ENCODE measurements around the gene DSTN. TPM values are rescaled to one million over a fixed set of nuclear protein-coding genes. Genes with fewer than 3 reads are reported as not detected.

Gene DSTN
- 326 TPM for total RNA-seq

DNA sequence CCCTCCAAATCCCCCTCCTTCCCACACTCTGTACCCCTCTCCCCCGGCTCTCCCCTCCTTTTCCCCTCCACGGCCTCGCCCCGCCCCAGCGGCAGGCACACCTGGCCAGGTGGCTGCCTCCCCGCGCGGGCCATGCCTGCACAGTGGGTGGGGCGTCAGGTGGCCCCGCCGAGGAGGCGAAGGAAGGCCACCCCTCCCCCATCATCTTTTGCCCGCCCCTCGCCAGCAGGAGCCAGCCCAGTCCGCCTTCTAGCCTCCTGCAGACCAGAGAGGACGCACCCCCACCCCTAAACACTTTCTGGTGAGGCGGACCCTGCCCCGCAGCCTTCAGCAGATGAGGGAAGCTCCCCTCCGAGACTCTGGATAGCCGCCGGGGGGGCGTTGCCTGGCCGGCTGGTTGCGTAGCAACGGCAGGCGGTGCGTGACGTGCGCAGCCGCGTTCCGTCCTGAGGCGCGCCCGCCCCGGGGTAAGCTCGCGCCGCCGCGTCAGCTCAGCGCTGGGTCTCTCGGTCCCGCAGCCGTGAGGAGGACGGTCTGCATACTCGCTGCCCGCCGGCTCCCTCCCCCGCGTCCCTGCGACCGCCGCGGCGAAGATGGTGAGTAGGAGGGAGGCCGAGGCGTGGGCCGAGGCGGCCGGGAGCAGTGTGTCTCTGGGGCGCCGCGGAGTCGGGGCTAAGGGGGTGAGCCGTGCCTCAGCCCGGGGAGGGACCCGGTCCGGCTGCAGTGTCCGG is at the start of gene DSTN:
TSS of gene DSTN (plus strand) at position 460 of the 731 bp plus-strand sequence. CDS start at position 594, 134 bp downstream.
- Histone ChIP-seq H3K4me1 (peaks cover 51% of the 10 kb centered on the region), H3K4me3 (peak within 1 kb of the TSS; percentile 94 to 96), H3K27ac (peak within 1 kb of the TSS; percentile 99), H3K27me3 (no peaks in the 10 kb centered on the region), H3K36me3 (no peaks in the 10 kb centered on the region), H3K9me3 (no peaks in the 10 kb centered on the region)
- peak in 1 of 2 donors; percentile 96 for DNase-seq (ENCODE audit: extremely low spot score in 2 of 2)
- TF ChIP-seq POLR2A (IDR thresholded peaks at IDR 0.05) (peak in 1 of 2 donors; percentile 96), POLR2AphosphoS5 (IDR thresholded peaks at IDR 0.05; ENCODE audit: insufficient read depth in 1 of 2, low read depth in 1 of 2) (peak in 1 of 2 donors; percentile 98)
- TF ChIP-seq, protein P1, sequence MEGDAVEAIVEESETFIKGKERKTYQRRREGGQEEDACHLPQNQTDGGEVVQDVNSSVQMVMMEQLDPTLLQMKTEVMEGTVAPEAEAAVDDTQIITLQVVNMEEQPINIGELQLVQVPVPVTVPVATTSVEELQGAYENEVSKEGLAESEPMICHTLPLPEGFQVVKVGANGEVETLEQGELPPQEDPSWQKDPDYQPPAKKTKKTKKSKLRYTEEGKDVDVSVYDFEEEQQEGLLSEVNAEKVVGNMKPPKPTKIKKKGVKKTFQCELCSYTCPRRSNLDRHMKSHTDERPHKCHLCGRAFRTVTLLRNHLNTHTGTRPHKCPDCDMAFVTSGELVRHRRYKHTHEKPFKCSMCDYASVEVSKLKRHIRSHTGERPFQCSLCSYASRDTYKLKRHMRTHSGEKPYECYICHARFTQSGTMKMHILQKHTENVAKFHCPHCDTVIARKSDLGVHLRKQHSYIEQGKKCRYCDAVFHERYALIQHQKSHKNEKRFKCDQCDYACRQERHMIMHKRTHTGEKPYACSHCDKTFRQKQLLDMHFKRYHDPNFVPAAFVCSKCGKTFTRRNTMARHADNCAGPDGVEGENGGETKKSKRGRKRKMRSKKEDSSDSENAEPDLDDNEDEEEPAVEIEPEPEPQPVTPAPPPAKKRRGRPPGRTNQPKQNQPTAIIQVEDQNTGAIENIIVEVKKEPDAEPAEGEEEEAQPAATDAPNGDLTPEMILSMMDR (IDR thresholded peaks at IDR 0.05), result no peak
- intact Hi-C loops (cut with DNase I), result loop anchor here (2.0 kb wide), 1 partner anchor 15 kb away; no protein-coding TSS in a partner anchor

DNA sequence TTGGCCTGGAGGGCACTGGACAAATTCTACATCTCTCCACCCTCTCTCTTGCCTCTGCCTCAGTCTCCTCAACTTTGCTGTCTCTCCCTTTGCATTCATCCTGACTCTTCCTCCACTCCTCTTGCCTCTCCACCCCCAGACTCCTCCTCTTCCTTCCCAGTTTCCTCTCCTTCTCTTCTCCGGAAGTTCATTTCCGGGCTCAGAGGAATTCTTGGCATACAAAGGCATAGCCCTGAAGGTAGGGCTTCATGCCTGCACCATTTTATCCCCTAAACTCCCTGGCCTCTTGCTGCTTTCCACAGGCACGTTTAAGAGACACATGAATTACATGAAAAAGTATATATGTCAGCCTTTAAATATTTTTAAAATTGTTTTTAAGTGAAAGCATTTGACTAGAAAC is 49.3 kb upstream of the DSTN start:
- no peak overlapping the region for H3K4me3 ChIP-seq
- DNase-seq (ENCODE audit: extremely low spot score in 2 of 2), result no peak
- intact Hi-C loops (cut with DNase I), result no loop called here
- H3K27me3 ChIP-seq, result no peaks in the 10 kb centered on the region
- H3K36me3 ChIP-seq, result no peaks in the 10 kb centered on the region
- no peaks in the 10 kb centered on the region for H3K9me3 ChIP-seq
- TF ChIP-seq POLR2AphosphoS5 (IDR thresholded peaks at IDR 0.05; ENCODE audit: insufficient read depth in 1 of 2, low read depth in 1 of 2) (no peak), POLR2A (IDR thresholded peaks at IDR 0.05) (no peak)
- TF ChIP-seq, protein P1 (IDR thresholded peaks at IDR 0.05), result no peak
- no peak overlapping the region for H3K27ac ChIP-seq
- no peaks in the 10 kb centered on the region for H3K4me1 ChIP-seq

DNA sequence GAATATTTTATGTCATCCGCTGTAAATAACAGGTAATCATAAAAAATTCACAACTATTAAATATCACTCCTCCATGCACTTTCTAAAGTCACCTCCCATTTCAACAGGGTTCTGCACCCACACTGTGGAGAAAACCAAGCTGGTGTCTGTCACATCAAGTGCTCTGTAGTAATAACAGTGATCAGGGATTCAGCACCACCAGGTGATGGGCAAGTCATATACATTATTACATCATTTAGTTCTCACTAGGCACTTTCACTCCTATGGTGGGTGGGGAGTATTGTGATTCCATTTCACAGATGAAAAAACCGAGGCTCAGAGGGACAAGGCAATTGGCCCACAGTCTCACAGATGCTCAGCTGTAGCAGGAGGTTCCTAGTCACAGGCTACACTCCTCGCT is 47.3 kb upstream of the DSTN start:
- Histone ChIP-seq H3K27ac (no peak overlapping the region), H3K36me3 (no peaks in the 10 kb centered on the region), H3K4me3 (no peak overlapping the region), H3K27me3 (no peaks in the 10 kb centered on the region), H3K4me1 (no peaks in the 10 kb centered on the region), H3K9me3 (no peaks in the 10 kb centered on the region)
- TF ChIP-seq, protein P1 (IDR thresholded peaks at IDR 0.05), result no peak
- TF ChIP-seq POLR2A (IDR thresholded peaks at IDR 0.05) (no peak), POLR2AphosphoS5 (IDR thresholded peaks at IDR 0.05; ENCODE audit: insufficient read depth in 1 of 2, low read depth in 1 of 2) (no peak)
- intact Hi-C loops (cut with DNase I), result no loop called here
- no peak for DNase-seq (ENCODE audit: extremely low spot score in 2 of 2)

DNA sequence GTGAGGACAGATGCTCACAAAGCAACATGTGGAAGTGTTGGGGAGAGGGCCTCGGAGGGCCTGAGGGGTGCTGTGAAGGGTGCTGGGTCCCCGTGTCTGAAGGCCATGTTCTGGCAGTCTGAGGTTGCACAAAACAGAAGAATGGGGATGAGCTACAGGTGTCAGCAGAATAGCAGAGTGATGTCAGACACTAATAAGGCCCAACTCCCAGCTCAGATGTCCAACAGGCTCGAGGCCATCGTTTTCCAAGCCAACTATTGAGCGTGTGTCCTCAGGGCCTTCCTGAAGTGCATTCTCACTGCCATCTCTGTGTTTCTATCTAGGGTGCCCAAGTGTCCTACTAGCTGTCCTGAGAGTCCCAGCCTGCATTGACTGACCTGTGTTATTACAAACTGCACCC is 46.5 kb upstream of the DSTN start:
- no peak for TF ChIP-seq POLR2AphosphoS5 (IDR thresholded peaks at IDR 0.05; ENCODE audit: insufficient read depth in 1 of 2, low read depth in 1 of 2)
- TF ChIP-seq POLR2A (IDR thresholded peaks at IDR 0.05), result no peak
- TF ChIP-seq, protein P1 (IDR thresholded peaks at IDR 0.05), result no peak
- Histone ChIP-seq H3K4me3 (no peak overlapping the region), H3K9me3 (no peaks in the 10 kb centered on the region), H3K36me3 (no peaks in the 10 kb centered on the region), H3K4me1 (no peaks in the 10 kb centered on the region), H3K27me3 (no peaks in the 10 kb centered on the region), H3K27ac (no peak overlapping the region)
- DNase-seq (ENCODE audit: extremely low spot score in 2 of 2), result no peak
- intact Hi-C loops (cut with DNase I), result no loop called here

DNA sequence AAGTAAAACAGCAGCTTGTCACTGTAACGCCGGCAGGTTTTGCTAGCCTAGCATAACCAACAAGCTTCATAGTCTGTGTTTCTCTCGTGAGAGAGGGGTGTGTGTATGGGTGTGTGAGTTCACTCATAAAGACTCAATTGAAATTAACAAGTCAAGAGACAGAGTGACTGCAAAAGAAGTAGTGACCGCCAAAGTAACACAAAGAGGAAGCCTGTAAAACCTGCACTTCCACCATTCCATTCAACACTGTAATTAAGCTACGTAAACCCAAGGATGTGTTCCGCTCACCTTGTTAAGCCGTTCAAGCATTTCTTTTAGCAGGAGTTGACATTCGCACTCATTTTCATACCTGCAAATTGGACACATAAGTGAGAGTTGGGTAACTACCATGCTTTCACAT is 45.3 kb upstream of the DSTN start:
- DNase-seq (ENCODE audit: extremely low spot score in 2 of 2), result no peak
- H3K27ac ChIP-seq, result no peak overlapping the region

More for the DNA sequence above, 45.3 kb upstream of the DSTN start:
- Histone ChIP-seq H3K27me3 (no peaks in the 10 kb centered on the region), H3K36me3 (no peaks in the 10 kb centered on the region), H3K4me1 (no peaks in the 10 kb centered on the region), H3K4me3 (no peak overlapping the region), H3K9me3 (no peaks in the 10 kb centered on the region)
- intact Hi-C loops (cut with DNase I), result no loop called here
- TF ChIP-seq POLR2A (IDR thresholded peaks at IDR 0.05) (no peak), POLR2AphosphoS5 (IDR thresholded peaks at IDR 0.05; ENCODE audit: insufficient read depth in 1 of 2, low read depth in 1 of 2) (no peak)
- TF ChIP-seq, protein P1 (IDR thresholded peaks at IDR 0.05), result no peak
